GM10266 (cell line): ENCODE results near the gene IRF2BP2.

ENCODE experiments used
- DNase-seq: peaks from one replicate; pipeline ENCODE4 v3.0.0; 2012; ENCODE audit errors: extremely low spot score
- CTCF ChIP-seq: IDR thresholded peaks from 2 replicates; pipeline ENCODE4 v1.5.1; 2012; ENCODE audit warnings: mild to moderate bottlenecking, low read depth; ENCODE audit not compliant: control insufficient read depth, insufficient read depth; ENCODE audit errors: missing control alignments

IRF2BP2 gene

GRCh38 chr1:234584926-234585325 is 25.1 kb downstream of the IRF2BP2 start:
- no peak for DNase-seq
- no peak for TF ChIP-seq CTCF

GRCh38 chr1:234584420-234584805 is 25.6 kb downstream of the IRF2BP2 start:
- no peak for DNase-seq
- no peak for TF ChIP-seq CTCF

- no peak for DNase-seq
- no peak for TF ChIP-seq CTCF
Observed at GRCh38 chr1:234583755-234584419, 26.1 kb downstream of the IRF2BP2 start.

GRCh38 chr1:234582681-234583301 is 27.2 kb downstream of the IRF2BP2 start:
- TF ChIP-seq CTCF = no peak
- DNase-seq = no peak

- DNase-seq = no peak
- TF ChIP-seq CTCF = no peak
Observed at GRCh38 chr1:234582186-234582585, 27.8 kb downstream of the IRF2BP2 start.

GRCh38 chr1:234581063-234581714 is 28.8 kb downstream of the IRF2BP2 start:
- no peak for DNase-seq

More at GRCh38 chr1:234581063-234581714, 28.8 kb downstream of the IRF2BP2 start:
- TF ChIP-seq CTCF = no peak
